ENCODE results near the gene KANTR. TPM values are rescaled to one million over a fixed set of nuclear protein-coding genes. Genes with fewer than 3 reads are reported as not detected.

The KANTR gene
- total and polyA plus RNA-seq, 2 donors (not counting 3 experiments of a cell fraction or from before 2014, with no cell fraction given), result 3.1 to 9.8 TPM

- POLR2A ChIA-PET, result no interaction called here
- no peak for DNase-seq (ENCODE audit: low read depth, low spot score)
These were observed 4.0 kb upstream of the KANTR start for GRCh38 chrX:53089925-53090324.

More at GRCh38 chrX:53089925-53090324, 4.0 kb upstream of the KANTR start:
- CTCF ChIA-PET, result no interaction called here
- H3K4me2 ChIP-seq (ENCODE audit: insufficient read depth, low read length), result no peak overlapping the region
- H2AFZ ChIP-seq (ENCODE audit: low read depth, low read length), result no peak overlapping the region
- no peak overlapping the region for H3K4me3 ChIP-seq (replicated peaks in 1 of 3; ENCODE audit: insufficient read depth in 1 of 3, low read depth in 1 of 3, low read length in 3 of 3)
- H3K4me1 ChIP-seq (ENCODE audit: control insufficient read depth, extremely low read depth, insufficient read depth, low read length), result peaks cover 12% of the 10 kb centered on the region
- no peaks in the 10 kb centered on the region for H4K20me1 ChIP-seq (replicated peaks; ENCODE audit: control insufficient read depth, extremely low read depth, insufficient read depth, low read length)
- H3K9ac ChIP-seq (replicated peaks; ENCODE audit: extremely low read depth, insufficient read depth, low read length), result no peak overlapping the region
- dilution Hi-C loops (cut with MboI; ENCODE audit: extremely low pct_ligation_motif_present, low sequenced_read_pairs), result no loop called here
- H3K27ac ChIP-seq (ENCODE audit: insufficient read depth, low read depth, low read length), result no peak overlapping the region
- peaks cover 0 to 9% of the 10 kb centered on the region in 2 experiments for H3K36me3 ChIP-seq (ENCODE audit: control insufficient read depth in 2 of 2, extremely low read depth in 1 of 2, insufficient read depth in 2 of 2, low read length in 2 of 2)
- H3K9me1 ChIP-seq (replicated peaks; ENCODE audit: control insufficient read depth, extremely low read depth, insufficient read depth, low read length), result no peaks in the 10 kb centered on the region
- BruUV-seq (replicated peaks), result no TSS peak
- intact Hi-C loops (cut with micrococcal nuclease), result loop anchor here (1.0 to 10.0 kb wide), 3 partner anchors 19 to 335 kb away; partner anchors contain the start of genes RIBC1 and SMC1A
- no peak for FAIRE-seq
- H3K27me3 ChIP-seq (ENCODE audit: control insufficient read depth in 2 of 2, insufficient read depth in 2 of 2, low read length in 2 of 2), result no peaks in the 10 kb centered on the region
- no peaks in the 10 kb centered on the region for H3K9me3 ChIP-seq (replicated peaks; ENCODE audit: control insufficient read depth, insufficient read depth, low read length)
- TF ChIP-seq POLR2AphosphoS5 (IDR thresholded peaks at IDR 0.05; ENCODE audit: insufficient read depth, low read depth, low read length) (no peak), EZH2 (IDR thresholded peaks at IDR 0.05; ENCODE audit: borderline replicate concordance, low read depth, low read length, severe bottlenecking) (no peak), MYC (IDR thresholded peaks at IDR 0.05; ENCODE audit: low read depth, low read length) (no peak), JUN (IDR thresholded peaks at IDR 0.05; ENCODE audit: borderline replicate concordance, insufficient read depth, insufficient read length, low read depth) (no peak), CTCF (IDR thresholded peaks at IDR 0.05; ENCODE audit: extremely low read depth in 1 of 2, insufficient read depth in 1 of 2, low read depth in 1 of 2, low read length in 2 of 2) (no peak), GATA2 (IDR thresholded peaks at IDR 0.05; ENCODE audit: insufficient read depth, insufficient read length, low read depth, low read length) (no peak), POLR2A (IDR thresholded peaks at IDR 0.05; ENCODE audit: low read depth, low read length) (no peak), FOS (IDR thresholded peaks at IDR 0.05; ENCODE audit: borderline replicate concordance, insufficient read depth, low read length) (no peak), MAX (IDR thresholded peaks at IDR 0.05; ENCODE audit: insufficient read depth, insufficient read length) (no peak)
- no peaks in the 10 kb centered on the region for H3K79me2 ChIP-seq (ENCODE audit: control insufficient read depth, insufficient read depth, low read length)
